ENCODE results near the gene SNTG2.

Gene SNTG2

DNA sequence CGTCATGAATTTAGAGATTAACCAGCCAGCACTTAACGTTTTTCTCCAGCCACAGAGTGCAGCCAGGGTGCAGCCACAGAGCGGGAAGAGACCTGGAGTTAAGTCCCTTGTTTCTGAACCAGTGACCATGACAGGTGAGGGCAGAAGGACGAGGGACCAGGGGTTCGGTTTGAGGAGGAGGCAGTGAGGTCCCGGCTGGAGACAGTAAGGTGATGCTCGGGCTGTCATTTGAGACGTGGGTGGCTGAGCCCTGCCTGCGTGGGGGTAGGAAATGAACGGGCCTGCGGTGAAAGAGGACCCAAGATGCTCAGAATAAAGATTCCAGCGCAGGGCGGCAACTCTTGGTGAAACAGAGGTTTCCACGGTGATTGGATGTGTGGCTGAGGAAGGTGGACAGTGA is 205.9 kb downstream of the SNTG2 start:
- no peak overlapping the region for H3K4me2 ChIP-seq (ENCODE audit: insufficient read depth, low read length, poor library complexity, severe bottlenecking)
- no peaks in the 10 kb centered on the region for H3K27me3 ChIP-seq (ENCODE audit: control insufficient read depth in 3 of 3, insufficient read depth in 3 of 3, low read depth in 1 of 3, low read length in 3 of 3)
- no peak overlapping the region for H2BK12ac ChIP-seq (ENCODE audit: low read length)
- no peak overlapping the region for H4K8ac ChIP-seq (ENCODE audit: low read depth, low read length)
- H3K36me3 ChIP-seq (replicated peaks in 1 of 2; ENCODE audit: control insufficient read depth in 2 of 2, insufficient read depth in 2 of 2, low read length in 2 of 2), result no peaks in the 10 kb centered on the region
- H2BK120ac ChIP-seq (ENCODE audit: low read depth, low read length), result no peak overlapping the region
- H4K91ac ChIP-seq (ENCODE audit: low read depth, low read length, poor library complexity), result no peak overlapping the region
- no peak overlapping the region for H3K4ac ChIP-seq (ENCODE audit: low read length)
- H3K18ac ChIP-seq (ENCODE audit: low read length), result no peak overlapping the region
- H3K9ac ChIP-seq (ENCODE audit: low read depth, low read length, poor library complexity), result no peak overlapping the region
- no peak overlapping the region for H3K23ac ChIP-seq (ENCODE audit: low read depth, low read length, poor library complexity)
- no peaks in the 10 kb centered on the region for H3K79me1 ChIP-seq (ENCODE audit: low read depth, low read length)
- no peak overlapping the region for H2AFZ ChIP-seq (ENCODE audit: low read length)
- H2BK15ac ChIP-seq (ENCODE audit: low read length), result no peak overlapping the region
- no peak overlapping the region for H2AK5ac ChIP-seq (ENCODE audit: low read depth, low read length)
- peaks cover 0 to 7% of the 10 kb centered on the region in 2 donors for H3K4me1 ChIP-seq (ENCODE audit: control insufficient read depth in 2 of 2, insufficient read depth in 1 of 2, low read depth in 1 of 2, low read length in 2 of 2)
- DNase-seq (ENCODE audit: low spot score), result no peak
- H3K27ac ChIP-seq (replicated peaks; ENCODE audit: low read length), result no peak overlapping the region
- no peak overlapping the region for H3K4me3 ChIP-seq (ENCODE audit: low read length in 2 of 2)
- no CpG with 5 or more reads among the region's 14 CpGs for WGBS, 2 donors (ENCODE audit: extremely low coverage in 2 of 2, insufficient read length in 2 of 2, insufficient replicate concordance in 1 of 2)
- H2BK5ac ChIP-seq (ENCODE audit: low read length), result no peak overlapping the region
- H3K14ac ChIP-seq (ENCODE audit: low read length), result no peak overlapping the region
- H3K9me3 ChIP-seq (replicated peaks in 1 of 2; ENCODE audit: control insufficient read depth in 2 of 2, insufficient read depth in 1 of 2, low read depth in 1 of 2, low read length in 2 of 2), result peaks cover 0 to 4% of the 10 kb centered on the region in 2 donors

DNA sequence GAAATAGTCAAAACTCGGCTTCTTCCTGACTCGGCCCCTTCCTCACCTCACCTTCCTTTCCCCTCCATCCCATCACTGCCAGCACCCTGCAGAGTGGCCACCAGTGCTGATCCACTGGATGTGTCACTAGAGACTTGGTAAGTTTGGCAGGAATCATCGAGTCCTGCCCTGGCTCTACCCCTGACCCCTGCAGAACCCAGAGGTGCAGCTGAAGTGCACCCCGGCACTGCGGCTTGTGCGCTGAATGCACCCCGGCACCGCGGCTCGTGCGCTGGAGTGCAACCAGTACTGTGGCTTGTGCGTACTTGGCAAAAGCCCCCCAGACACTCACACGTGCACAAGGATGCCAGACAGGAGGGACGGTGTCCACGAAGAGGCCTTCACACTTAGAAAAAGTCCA is 206.5 kb downstream of the SNTG2 start:
- Histone ChIP-seq H2BK12ac (ENCODE audit: low read length) (no peak overlapping the region), H3K79me1 (ENCODE audit: low read depth, low read length) (no peaks in the 10 kb centered on the region), H2AK5ac (ENCODE audit: low read depth, low read length) (no peak overlapping the region), H2BK120ac (ENCODE audit: low read depth, low read length) (no peak overlapping the region), H3K27me3 (ENCODE audit: control insufficient read depth in 3 of 3, insufficient read depth in 3 of 3, low read depth in 1 of 3, low read length in 3 of 3) (no peaks in the 10 kb centered on the region), H2BK15ac (ENCODE audit: low read length) (no peak overlapping the region), H4K91ac (ENCODE audit: low read depth, low read length, poor library complexity) (no peak overlapping the region), H3K14ac (ENCODE audit: low read length) (peak overlapping the region; percentile 91), H3K4me1 (ENCODE audit: control insufficient read depth in 2 of 2, insufficient read depth in 1 of 2, low read depth in 1 of 2, low read length in 2 of 2) (peaks cover 0 to 7% of the 10 kb centered on the region in 2 donors), H3K4me3 (ENCODE audit: low read length in 2 of 2) (no peak overlapping the region), H3K4ac (ENCODE audit: low read length) (no peak overlapping the region), H2BK5ac (ENCODE audit: low read length) (no peak overlapping the region), H3K9me3 (replicated peaks in 1 of 2; ENCODE audit: control insufficient read depth in 2 of 2, insufficient read depth in 1 of 2, low read depth in 1 of 2, low read length in 2 of 2) (peaks cover 0 to 4% of the 10 kb centered on the region in 2 donors), H3K27ac (replicated peaks; ENCODE audit: low read length) (no peak overlapping the region), H4K8ac (ENCODE audit: low read depth, low read length) (no peak overlapping the region), H3K9ac (ENCODE audit: low read depth, low read length, poor library complexity) (no peak overlapping the region), H3K36me3 (replicated peaks in 1 of 2; ENCODE audit: control insufficient read depth in 2 of 2, insufficient read depth in 2 of 2, low read length in 2 of 2) (no peaks in the 10 kb centered on the region), H3K4me2 (ENCODE audit: insufficient read depth, low read length, poor library complexity, severe bottlenecking) (no peak overlapping the region), H3K23ac (ENCODE audit: low read depth, low read length, poor library complexity) (peak overlapping the region; percentile 38), H3K18ac (ENCODE audit: low read length) (peak overlapping the region; percentile 82), H2AFZ (ENCODE audit: low read length) (no peak overlapping the region)
- no peak for DNase-seq (ENCODE audit: low spot score)
- WGBS, 2 donors (ENCODE audit: extremely low coverage in 2 of 2, insufficient read length in 2 of 2, insufficient replicate concordance in 1 of 2), result no CpG with 5 or more reads among the region's 15 CpGs

DNA sequence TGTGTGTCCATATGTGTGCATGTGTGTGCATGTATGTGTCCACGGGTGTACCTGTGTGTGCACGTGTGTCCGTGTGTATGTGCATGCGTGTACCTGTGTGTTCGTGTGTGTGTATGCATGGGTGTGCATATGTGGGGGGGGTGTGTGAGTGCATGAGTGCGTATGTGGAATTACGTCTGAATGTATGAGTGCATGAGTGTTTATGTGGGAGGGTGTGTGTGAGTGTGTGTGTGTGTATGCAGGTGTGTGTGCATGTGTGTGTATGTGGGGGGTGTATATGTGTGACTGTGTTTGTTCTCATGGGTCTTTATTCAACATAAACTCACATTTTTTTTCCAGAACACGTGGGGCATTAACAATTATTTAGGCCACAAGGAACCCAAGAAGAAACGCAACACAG is 208.4 kb downstream of the SNTG2 start:
- Histone ChIP-seq H2BK120ac (ENCODE audit: low read depth, low read length) (no peak overlapping the region), H2BK15ac (ENCODE audit: low read length) (no peak overlapping the region), H3K4me2 (ENCODE audit: insufficient read depth, low read length, poor library complexity, severe bottlenecking) (no peak overlapping the region), H3K4me3 (ENCODE audit: low read length in 2 of 2) (no peak overlapping the region), H3K79me1 (ENCODE audit: low read depth, low read length) (no peaks in the 10 kb centered on the region), H3K27me3 (ENCODE audit: control insufficient read depth in 3 of 3, insufficient read depth in 3 of 3, low read depth in 1 of 3, low read length in 3 of 3) (no peaks in the 10 kb centered on the region), H2BK5ac (ENCODE audit: low read length) (no peak overlapping the region), H3K4ac (ENCODE audit: low read length) (no peak overlapping the region), H2BK12ac (ENCODE audit: low read length) (no peak overlapping the region), H3K14ac (ENCODE audit: low read length) (no peak overlapping the region), H3K18ac (ENCODE audit: low read length) (no peak overlapping the region), H4K8ac (ENCODE audit: low read depth, low read length) (no peak overlapping the region), H3K4me1 (ENCODE audit: control insufficient read depth in 2 of 2, insufficient read depth in 1 of 2, low read depth in 1 of 2, low read length in 2 of 2) (peaks cover 0 to 7% of the 10 kb centered on the region in 2 donors), H4K91ac (ENCODE audit: low read depth, low read length, poor library complexity) (no peak overlapping the region), H3K23ac (ENCODE audit: low read depth, low read length, poor library complexity) (no peak overlapping the region), H3K36me3 (replicated peaks in 1 of 2; ENCODE audit: control insufficient read depth in 2 of 2, insufficient read depth in 2 of 2, low read length in 2 of 2) (no peaks in the 10 kb centered on the region), H2AK5ac (ENCODE audit: low read depth, low read length) (no peak overlapping the region), H3K9me3 (replicated peaks in 1 of 2; ENCODE audit: control insufficient read depth in 2 of 2, insufficient read depth in 1 of 2, low read depth in 1 of 2, low read length in 2 of 2) (peaks cover 0 to 3% of the 10 kb centered on the region in 2 donors), H3K27ac (replicated peaks; ENCODE audit: low read length) (no peak overlapping the region), H2AFZ (ENCODE audit: low read length) (no peak overlapping the region), H3K9ac (ENCODE audit: low read depth, low read length, poor library complexity) (no peak overlapping the region)
- no peak for DNase-seq (ENCODE audit: low spot score)
- no CpG with 5 or more reads among the region's 9 CpGs for WGBS, 2 donors (ENCODE audit: extremely low coverage in 2 of 2, insufficient read length in 2 of 2, insufficient replicate concordance in 1 of 2)

DNA sequence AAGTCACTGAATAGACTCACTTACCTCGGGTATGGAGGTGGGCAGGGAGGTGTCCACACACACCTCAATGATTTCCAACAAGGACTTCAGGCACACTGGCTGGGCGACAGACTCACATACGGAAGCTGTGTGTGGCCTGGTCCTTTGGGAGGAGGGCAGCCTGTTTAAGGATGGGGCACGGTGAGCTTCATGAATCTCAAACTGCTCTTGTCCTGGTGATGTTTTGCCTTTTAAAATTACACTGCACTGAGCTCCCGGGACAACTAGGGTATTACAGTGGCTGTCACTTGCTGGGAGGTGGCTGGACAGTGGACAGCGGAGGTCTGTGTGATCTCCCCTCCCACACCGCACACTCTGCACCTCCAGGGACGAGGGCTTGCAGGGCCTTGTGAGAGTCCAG is 211.6 kb downstream of the SNTG2 start:
- Histone ChIP-seq H3K4ac (ENCODE audit: low read length) (no peak overlapping the region), H3K27ac (replicated peaks; ENCODE audit: low read length) (no peak overlapping the region), H3K9me3 (replicated peaks in 1 of 2; ENCODE audit: control insufficient read depth in 2 of 2, insufficient read depth in 1 of 2, low read depth in 1 of 2, low read length in 2 of 2) (peaks cover 0 to 2% of the 10 kb centered on the region in 2 donors), H3K23ac (ENCODE audit: low read depth, low read length, poor library complexity) (no peak overlapping the region), H3K27me3 (ENCODE audit: control insufficient read depth in 3 of 3, insufficient read depth in 3 of 3, low read depth in 1 of 3, low read length in 3 of 3) (no peaks in the 10 kb centered on the region), H3K9ac (ENCODE audit: low read depth, low read length, poor library complexity) (peak overlapping the region; percentile 53), H3K14ac (ENCODE audit: low read length) (no peak overlapping the region), H2BK15ac (ENCODE audit: low read length) (no peak overlapping the region), H4K91ac (ENCODE audit: low read depth, low read length, poor library complexity) (no peak overlapping the region), H2BK5ac (ENCODE audit: low read length) (no peak overlapping the region), H4K8ac (ENCODE audit: low read depth, low read length) (no peak overlapping the region), H2AK5ac (ENCODE audit: low read depth, low read length) (no peak overlapping the region), H3K18ac (ENCODE audit: low read length) (peak overlapping the region; percentile 78), H2BK120ac (ENCODE audit: low read depth, low read length) (no peak overlapping the region), H2AFZ (ENCODE audit: low read length) (no peak overlapping the region), H3K4me3 (ENCODE audit: low read length in 2 of 2) (no peak overlapping the region), H3K79me1 (ENCODE audit: low read depth, low read length) (no peaks in the 10 kb centered on the region), H2BK12ac (ENCODE audit: low read length) (no peak overlapping the region), H3K4me1 (ENCODE audit: control insufficient read depth in 2 of 2, insufficient read depth in 1 of 2, low read depth in 1 of 2, low read length in 2 of 2) (no peaks in the 10 kb centered on the region), H3K4me2 (ENCODE audit: insufficient read depth, low read length, poor library complexity, severe bottlenecking) (no peak overlapping the region), H3K36me3 (replicated peaks in 1 of 2; ENCODE audit: control insufficient read depth in 2 of 2, insufficient read depth in 2 of 2, low read length in 2 of 2) (no peaks in the 10 kb centered on the region)
- DNase-seq (ENCODE audit: low spot score), result no peak
- WGBS, 2 donors (ENCODE audit: extremely low coverage in 2 of 2, insufficient read length in 2 of 2, insufficient replicate concordance in 1 of 2), result no CpG with 5 or more reads among the region's 8 CpGs
